PC-3 (cell line): Measurements from ENCODE around the gene HMGXB3. TPM values are rescaled to one million over a fixed set of nuclear protein-coding genes. Genes with fewer than 3 reads are reported as not detected.

Experiments used
- ATAC-seq: fragments of 200-7000 bp; cut with Tn5 transposase; 2 replicates; pipeline ENCODE4 v1.9.1; 2020; ENCODE audit warnings: mild to moderate bottlenecking, moderate library complexity
- BruUV-seq: library from RNA; stranded (reverse); fragments of 400-500 nt; replicated peaks from 2 replicates; lab custom pipeline; 2021; lab: Mats Ljungman, UMichigan
- CTCF ChIA-PET: fragments of 300-600 bp; sonication (Branson Sonifier 250); formaldehyde crosslinking; loops from one replicate; lab custom pipeline; 2022; ENCODE audit warnings: antibody characterized with exemption; lab: Charles Lee
- POLR2A ChIA-PET: fragments of 300-600 bp; sonication (Branson Sonifier 250); formaldehyde crosslinking; loops from one replicate; lab custom pipeline; 2022; ENCODE audit warnings: antibody characterized with exemption; ENCODE audit not compliant: unreplicated experiment; lab: Charles Lee
- DNase-seq: peaks from one replicate; pipeline ENCODE4 v3.0.0-alpha.2; 2015
- H2AFZ ChIP-seq: fragments of 300-600 bp; sonication (generic); 2 replicates; pipeline ENCODE4 v1.6.0; 2016; ENCODE audit warnings: antibody characterized with exemption, low read length
- H3F3A ChIP-seq: fragments of 300-600 bp; sonication (generic); one replicate; pipeline ENCODE4 v1.6.0; 2017; ENCODE audit warnings: antibody characterized with exemption, low read length, control low read depth, mild to moderate bottlenecking; ENCODE audit not compliant: unreplicated experiment
- H3K27ac ChIP-seq: fragments of 300-600 bp; sonication (generic); 2 replicates; pipeline ENCODE4 v1.5.1; 2016; ENCODE audit warnings: mild to moderate bottlenecking, low read length
- H3K27me3 ChIP-seq: fragments of 300-600 bp; sonication (generic); 2 replicates; pipeline ENCODE4 v1.6.1; 2016; ENCODE audit warnings: low read length, mixed read lengths
- H3K36me3 ChIP-seq: fragments of 300-600 bp; sonication (generic); 2 replicates; pipeline ENCODE4 v1.6.1; 2016; ENCODE audit warnings: low read depth, mixed run types, low read length, mixed read lengths
- H3K4me1 ChIP-seq: fragments of 300-600 bp; sonication (generic); 2 replicates; pipeline ENCODE4 v1.5.1; 2016; ENCODE audit warnings: low read length; ENCODE audit not compliant: insufficient read depth
- H3K4me2 ChIP-seq: fragments of 300-600 bp; sonication (generic); 2 replicates; pipeline ENCODE4 v1.6.0; 2016; ENCODE audit warnings: low read length
- H3K4me3 ChIP-seq: fragments of 300-600 bp; sonication (generic); 2 replicates; pipeline ENCODE4 v1.5.1; 2016; ENCODE audit warnings: mild to moderate bottlenecking, low read length, mixed read lengths
- H3K79me2 ChIP-seq: fragments of 300-600 bp; sonication (generic); 2 replicates; pipeline ENCODE4 v1.6.1; 2017; ENCODE audit warnings: low read length, mixed read lengths
- H3K9ac ChIP-seq: fragments of 300-600 bp; sonication (generic); 2 replicates; pipeline ENCODE4 v1.6.0; 2016; ENCODE audit warnings: mild to moderate bottlenecking, low read length
- H3K9me2 ChIP-seq: fragments of 300-600 bp; sonication (generic); replicated peaks from 2 replicates; pipeline ENCODE4 v1.6.1; 2016; ENCODE audit warnings: mixed run types, low read length, mixed read lengths
- H3K9me3 ChIP-seq: fragments of 300-600 bp; sonication (generic); 2 replicates; pipeline ENCODE4 v1.6.1; 2016; ENCODE audit warnings: low read length, mixed read lengths
- H4K20me1 ChIP-seq: fragments of 300-600 bp; sonication (generic); 2 replicates; pipeline ENCODE4 v1.6.1; 2016; ENCODE audit warnings: low read length, mixed read lengths
- CTCF ChIP-seq: fragments of 300-600 bp; sonication (generic); conservative IDR thresholded peaks from 2 replicates; pipeline ENCODE4 v1.5.1; 2017; ENCODE audit warnings: antibody characterized with exemption, low read depth, mild to moderate bottlenecking, low read length
- EZH2 ChIP-seq: fragments of 300-600 bp; sonication (generic); IDR thresholded peaks from one replicate; pipeline ENCODE4 v1.6.1; 2017; ENCODE audit warnings: antibody characterized with exemption, mild to moderate bottlenecking, low read length; ENCODE audit not compliant: unreplicated experiment
- EZH2phosphoT487 ChIP-seq: fragments of 300-600 bp; sonication (generic); IDR thresholded peaks from 2 replicates; pipeline ENCODE4 v1.6.1; 2018; ENCODE audit warnings: mild to moderate bottlenecking, antibody characterized with exemption, low read length, borderline replicate concordance
- intact Hi-C: fragments of 100-400 bp; cut with micrococcal nuclease; formaldehyde crosslinking; loops from 2 replicates; pipeline ENCODE4 v1.9.0; 2023
- total RNA-seq: library from RNA; depleted of rRNA; stranded (reverse); fragments of >200 nt; gene quantifications from 2 replicates; pipeline ENCODE4 v1.2.3, GENCODE V29; 2014

The HMGXB3 gene
- total RNA-seq, 1 experiment from 2014 or later, result 56.6 TPM

GRCh38 chr5:150064681-150065220, 64.2 kb downstream of the HMGXB3 start:
- no peak overlapping the region for H3K9ac ChIP-seq
- H3K79me2 ChIP-seq, result no peaks in the 10 kb centered on the region
- no peak overlapping the region for H2AFZ ChIP-seq
- POLR2A ChIA-PET, result no interaction called here
- CTCF ChIA-PET, result no interaction called here
- H3K27ac ChIP-seq, result no peak overlapping the region
- H4K20me1 ChIP-seq, result no peaks in the 10 kb centered on the region
- H3K9me3 ChIP-seq, result no peaks in the 10 kb centered on the region
- H3K9me2 ChIP-seq, result no peaks in the 10 kb centered on the region
- no TSS peak for BruUV-seq
- ATAC-seq, result no peak
- TF ChIP-seq CTCF (no peak), EZH2phosphoT487 (no peak), EZH2 (no peak)
- H3K4me3 ChIP-seq, result no peak overlapping the region
- no peaks in the 10 kb centered on the region for H3F3A ChIP-seq
- intact Hi-C loops, result no loop called here
- no peaks in the 10 kb centered on the region for H3K36me3 ChIP-seq
- H3K4me1 ChIP-seq, result peaks cover 14% of the 10 kb centered on the region
- H3K4me2 ChIP-seq, result no peak overlapping the region
- H3K27me3 ChIP-seq, result no peaks in the 10 kb centered on the region
- no peak for DNase-seq

DNA sequence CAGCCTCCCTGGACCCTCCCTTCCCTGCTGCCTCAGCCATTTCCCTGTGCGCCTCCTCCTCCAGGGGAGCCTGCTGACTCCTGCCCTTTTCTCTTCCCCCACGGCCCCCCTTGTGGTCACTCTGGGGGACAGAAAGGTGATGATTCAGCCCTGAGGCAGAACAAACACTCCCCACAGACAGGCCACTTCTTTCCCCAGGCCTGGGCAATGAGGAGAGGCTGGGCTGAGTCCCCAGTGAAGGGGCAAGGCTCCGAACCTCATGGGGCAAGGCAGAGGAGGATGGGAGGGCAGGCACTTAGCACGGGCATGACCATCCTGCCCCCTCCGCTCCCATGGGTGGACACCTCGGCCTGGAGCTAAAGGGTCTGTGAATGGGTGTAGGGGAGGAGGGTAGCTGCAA, 64.8 kb downstream of the HMGXB3 start:
- Histone ChIP-seq H3K4me2 (no peak overlapping the region), H3K27ac (no peak overlapping the region), H2AFZ (no peak overlapping the region), H3K4me1 (peaks cover 14% of the 10 kb centered on the region), H3K36me3 (no peaks in the 10 kb centered on the region), H3K79me2 (no peaks in the 10 kb centered on the region), H3K9me2 (no peaks in the 10 kb centered on the region), H3K9ac (no peak overlapping the region), H4K20me1 (no peaks in the 10 kb centered on the region), H3F3A (no peaks in the 10 kb centered on the region), H3K9me3 (no peaks in the 10 kb centered on the region), H3K27me3 (no peaks in the 10 kb centered on the region), H3K4me3 (no peak overlapping the region)
- CTCF ChIA-PET, result no interaction called here
- intact Hi-C loops, result no loop called here
- POLR2A ChIA-PET, result no interaction called here
- no peak for TF ChIP-seq CTCF
- TF ChIP-seq EZH2, result no peak
- no peak for TF ChIP-seq EZH2phosphoT487
- peak; percentile 39 for ATAC-seq
- no peak for DNase-seq
- no TSS peak for BruUV-seq

DNA sequence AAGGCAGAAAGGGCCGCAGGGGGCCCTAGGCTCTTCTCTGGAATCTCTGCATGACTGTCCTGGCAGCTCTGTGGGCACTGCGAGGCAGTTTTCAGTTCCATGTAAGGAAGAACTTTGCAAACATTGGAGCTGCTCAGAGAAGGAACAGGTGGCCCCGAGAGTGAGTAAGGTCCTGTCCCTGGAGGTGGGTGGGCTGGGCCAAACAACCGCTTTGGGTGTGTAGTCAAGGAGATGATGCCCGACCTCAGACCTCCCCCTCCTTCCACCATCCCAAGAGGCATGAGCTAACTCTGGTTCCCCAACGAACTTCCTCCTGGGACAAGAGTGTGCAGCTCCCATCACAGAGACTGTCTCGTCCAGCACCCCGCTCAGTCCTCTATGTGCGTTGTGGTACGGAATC, 65.3 kb downstream of the HMGXB3 start:
- Histone ChIP-seq H3K4me3 (no peak overlapping the region), H2AFZ (no peak overlapping the region), H3K9me3 (no peaks in the 10 kb centered on the region), H3K4me2 (no peak overlapping the region), H3K36me3 (no peaks in the 10 kb centered on the region), H3K9me2 (no peaks in the 10 kb centered on the region), H3F3A (no peaks in the 10 kb centered on the region), H3K27me3 (no peaks in the 10 kb centered on the region), H3K9ac (no peak overlapping the region), H3K27ac (no peak overlapping the region), H4K20me1 (no peaks in the 10 kb centered on the region), H3K79me2 (no peaks in the 10 kb centered on the region), H3K4me1 (peaks cover 14% of the 10 kb centered on the region)
- ATAC-seq (no peak), DNase-seq (no peak)
- intact Hi-C loops, result no loop called here
- ChIA-PET CTCF (no interaction called here), POLR2A (no interaction called here)
- TF ChIP-seq EZH2 (no peak), CTCF (no peak), EZH2phosphoT487 (no peak)
- BruUV-seq, result no TSS peak
